Measurements from ENCODE around the gene TGFBR1.
"Not testable (repeated sequence)": the region's sequence is repeated elsewhere in the genome, so short reads cannot be mapped to it uniquely, and the experiment has no call there.

Gene TGFBR1

GRCh38 chr9:99192786-99193465 is 88.0 kb downstream of the TGFBR1 start:
- no peak for FAIRE-seq

GRCh38 chr9:99193466-99193821 is 88.5 kb downstream of the TGFBR1 start:
- FAIRE-seq, result no peak

- not testable (repeated sequence) for FAIRE-seq
These were observed 91.6 kb downstream of the TGFBR1 start for GRCh38 chr9:99196484-99196883.

- no peak for FAIRE-seq
These were observed 92.3 kb downstream of the TGFBR1 start for GRCh38 chr9:99197124-99197630.

- no peak for FAIRE-seq
These were observed 93.1 kb downstream of the TGFBR1 start for GRCh38 chr9:99197987-99198386.

GRCh38 chr9:99199938-99200539 is 95.1 kb downstream of the TGFBR1 start:
- no peak for FAIRE-seq

- FAIRE-seq, result no peak
These were observed 96.7 kb downstream of the TGFBR1 start for GRCh38 chr9:99201603-99202002.
